ENCODE data around the gene MTERF4.

DNA sequence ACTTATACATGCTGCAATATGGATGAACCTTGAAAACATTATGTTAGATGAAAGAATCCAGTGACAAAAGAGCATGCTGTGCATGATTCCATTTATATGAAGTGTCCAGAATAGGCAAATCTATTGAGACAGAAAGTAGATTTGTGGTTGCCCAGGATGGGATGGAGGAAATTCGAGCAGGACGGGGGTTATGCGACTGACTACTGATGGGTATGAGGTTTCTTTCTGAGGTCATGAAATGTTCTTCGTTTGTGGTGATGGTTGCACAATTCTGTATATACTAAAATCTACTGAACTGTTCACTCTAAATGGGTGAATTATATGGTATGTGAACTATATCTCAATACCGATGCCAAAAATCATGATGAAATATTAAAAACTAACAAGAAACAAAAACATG lies 18.9 kb upstream of the MTERF4 start:
- TF ChIP-seq, protein P1, sequence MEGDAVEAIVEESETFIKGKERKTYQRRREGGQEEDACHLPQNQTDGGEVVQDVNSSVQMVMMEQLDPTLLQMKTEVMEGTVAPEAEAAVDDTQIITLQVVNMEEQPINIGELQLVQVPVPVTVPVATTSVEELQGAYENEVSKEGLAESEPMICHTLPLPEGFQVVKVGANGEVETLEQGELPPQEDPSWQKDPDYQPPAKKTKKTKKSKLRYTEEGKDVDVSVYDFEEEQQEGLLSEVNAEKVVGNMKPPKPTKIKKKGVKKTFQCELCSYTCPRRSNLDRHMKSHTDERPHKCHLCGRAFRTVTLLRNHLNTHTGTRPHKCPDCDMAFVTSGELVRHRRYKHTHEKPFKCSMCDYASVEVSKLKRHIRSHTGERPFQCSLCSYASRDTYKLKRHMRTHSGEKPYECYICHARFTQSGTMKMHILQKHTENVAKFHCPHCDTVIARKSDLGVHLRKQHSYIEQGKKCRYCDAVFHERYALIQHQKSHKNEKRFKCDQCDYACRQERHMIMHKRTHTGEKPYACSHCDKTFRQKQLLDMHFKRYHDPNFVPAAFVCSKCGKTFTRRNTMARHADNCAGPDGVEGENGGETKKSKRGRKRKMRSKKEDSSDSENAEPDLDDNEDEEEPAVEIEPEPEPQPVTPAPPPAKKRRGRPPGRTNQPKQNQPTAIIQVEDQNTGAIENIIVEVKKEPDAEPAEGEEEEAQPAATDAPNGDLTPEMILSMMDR (conservative IDR thresholded peaks at IDR 0.05): no peak
- TF ChIP-seq ZFX (IDR thresholded peaks at IDR 0.05): no peak

Data from C4-2B (cell line).